Esophagus muscularis mucosa (tissue), 4 donors: Measurements from ENCODE around the gene TXNDC11. TPM values are rescaled to one million over a fixed set of nuclear protein-coding genes. Genes with fewer than 3 reads are reported as not detected.

Source experiments
- DNase-seq: peaks from one replicate; pipeline ENCODE4 v3.0.0-alpha.2; 2017; ENCODE audit errors: extremely low spot score
- H3K27ac ChIP-seq, 4 donors: fragments of 200-600 bp; sonication (generic); replicated peaks in 1 of 4; 1 replicate in 3 of 4; 2 replicates in 1 of 4; pipeline ENCODE4 v1.5.1; 2016 to 2019; ENCODE audit warnings: mild to moderate bottlenecking in 1 of 4
- H3K27me3 ChIP-seq, 4 donors: fragments of 200-600 bp; sonication (generic); one replicate each; pipeline versions ENCODE4 v1.5.1 to v1.6.0; 2016 to 2019
- H3K36me3 ChIP-seq, 4 donors: fragments of 200-600 bp; sonication (generic); one replicate each; pipeline ENCODE4 v1.5.1; 2016 to 2019
- H3K4me1 ChIP-seq, 4 donors: fragments of 200-600 bp; sonication (generic); one replicate each; pipeline ENCODE4 v1.5.1; 2016 to 2019
- H3K4me3 ChIP-seq, 4 donors: fragments of 200-600 bp; sonication (generic); 1 replicate in 2 of 4; 2 replicates in 2 of 4; pipeline ENCODE4 v1.5.1; 2016 to 2019; ENCODE audit warnings: mild to moderate bottlenecking in 4 of 4, moderate library complexity in 1 of 4
- H3K9me3 ChIP-seq, 4 donors: fragments of 200-600 bp; sonication (generic); 1 replicate in 3 of 4; 2 replicates in 1 of 4; pipeline ENCODE4 v1.5.1; 2016 to 2019
- CTCF ChIP-seq, 3 experiments: fragments of 200-600 bp in 2 of 3; fragments of 450-650 bp in 1 of 3; sonication (generic) in 2 of 3; IDR thresholded peaks; one replicate each; pipeline ENCODE4 v1.5.1; 2017 to 2019; ENCODE audit warnings: antibody characterized with exemption in 3 of 3, mild to moderate bottlenecking in 2 of 3, moderate library complexity in 1 of 3
- EP300 ChIP-seq: sonication (generic); formaldehyde crosslinking; IDR thresholded peaks from one replicate; pipeline ENCODE4 v1.6.1; 2017; ENCODE audit warnings: antibody characterized with exemption
- POLR2A ChIP-seq: fragments of 450-650 bp; IDR thresholded peaks from one replicate; pipeline ENCODE4 v1.6.1; 2017; ENCODE audit warnings: antibody characterized with exemption, moderate library complexity, mild to moderate bottlenecking, low read depth
- POLR2AphosphoS5 ChIP-seq, 2 donors: sonication (generic); formaldehyde crosslinking; IDR thresholded peaks; one replicate each; pipeline ENCODE4 v1.6.1; 2017; ENCODE audit warnings: antibody characterized with exemption in 2 of 2
- WGBS: methylation state at CpG from one replicate; pipeline ENCODE4 v1.1.5; 2018; 5-methylcytosine and 5-hydroxymethylcytosine counted together
- intact Hi-C: fragments of 100-400 bp; cut with DNase I; formaldehyde crosslinking; loops from one replicate; pipeline ENCODE4 v1.15.1; 2023
- total RNA-seq, 4 donors: library from RNA; depleted of rRNA; stranded (reverse); fragments of >200 nt; gene quantifications; one replicate each; pipeline versions ENCODE4 v1.1.0 to v1.2.1, GENCODE V29; 2016

Gene TXNDC11
- total RNA-seq, 4 donors from 2014 or later: 32.4 to 47.2 (median 38.2) TPM

- Histone ChIP-seq H3K27ac (no peak overlapping the region), H3K4me1 (peaks cover 10 to 29% (median 25%) of the 10 kb centered on the region in 4 donors), H3K27me3 (no peaks in the 10 kb centered on the region), H3K4me3 (no peak overlapping the region), H3K9me3 (no peaks in the 10 kb centered on the region), H3K36me3 (peaks cover 31 to 71% (median 64%) of the 10 kb centered on the region in 4 donors)
- DNase-seq: no peak
- intact Hi-C loops: no loop called here
- WGBS: 92% methylated on average over 6 of the region's 6 CpGs
- TF ChIP-seq POLR2AphosphoS5 (IDR thresholded peaks at IDR 0.05): no peak
- TF ChIP-seq POLR2A: no peak
- no peak for TF ChIP-seq CTCF (IDR thresholded peaks at IDR 0.05)
- TF ChIP-seq EP300: no peak
These were observed 50.0 kb downstream of the TXNDC11 start for GRCh38 chr16:11692651-11693050.

DNA sequence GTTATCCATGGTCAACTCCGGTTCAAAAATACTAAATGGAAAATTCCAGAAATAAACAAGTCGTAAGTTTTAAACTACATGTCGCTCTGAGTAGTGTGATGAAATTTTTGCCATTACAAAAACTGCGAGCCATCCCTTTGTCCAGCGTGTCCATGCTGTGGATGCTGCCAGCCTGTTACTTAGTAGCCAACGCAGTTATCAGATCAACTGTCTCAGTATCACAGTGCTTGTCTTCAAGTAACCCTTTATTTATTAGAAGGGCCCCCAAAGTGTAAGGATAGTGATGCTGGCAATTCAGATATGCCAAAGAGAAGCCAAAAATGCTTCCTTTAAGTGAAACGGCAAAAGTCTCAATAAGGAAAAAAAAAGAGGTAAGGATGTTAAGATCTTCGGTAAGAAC lies 50.5 kb downstream of the TXNDC11 start:
- no peak overlapping the region for H3K27ac ChIP-seq
- TF ChIP-seq POLR2AphosphoS5 (IDR thresholded peaks at IDR 0.05) (no peak), CTCF (IDR thresholded peaks at IDR 0.05) (no peak), POLR2A (no peak), EP300 (no peak)
- H3K4me3 ChIP-seq: no peak overlapping the region
- peaks cover 31 to 71% (median 64%) of the 10 kb centered on the region in 4 donors for H3K36me3 ChIP-seq
- H3K27me3 ChIP-seq: no peaks in the 10 kb centered on the region
- DNase-seq: no peak
- H3K9me3 ChIP-seq: no peaks in the 10 kb centered on the region
- WGBS: 89% methylated on average over 8 of the region's 8 CpGs
- H3K4me1 ChIP-seq: peaks cover 15 to 34% (median 30%) of the 10 kb centered on the region in 4 donors
- intact Hi-C loops: no loop called here

- Histone ChIP-seq H3K27ac (no peak overlapping the region), H3K4me3 (no peak overlapping the region), H3K27me3 (no peaks in the 10 kb centered on the region), H3K4me1 (peaks cover 17 to 38% (median 34%) of the 10 kb centered on the region in 4 donors), H3K9me3 (no peaks in the 10 kb centered on the region), H3K36me3 (peaks cover 27 to 68% (median 62%) of the 10 kb centered on the region in 4 donors)
- intact Hi-C loops: no loop called here
- no peak for TF ChIP-seq POLR2A
- no peak for TF ChIP-seq CTCF (IDR thresholded peaks at IDR 0.05)
- no peak for TF ChIP-seq POLR2AphosphoS5 (IDR thresholded peaks at IDR 0.05)
- no peak for TF ChIP-seq EP300
- DNase-seq: no peak
- WGBS: 91% methylated on average over 15 of the region's 15 CpGs
These were observed 50.9 kb downstream of the TXNDC11 start for GRCh38 chr16:11691771-11692170.

GRCh38 chr16:11691235-11691634 lies 51.4 kb downstream of the TXNDC11 start:
- intact Hi-C loops: no loop called here
- Histone ChIP-seq H3K4me3 (no peak overlapping the region), H3K27ac (no peak overlapping the region), H3K27me3 (no peaks in the 10 kb centered on the region), H3K4me1 (peaks cover 17 to 43% (median 39%) of the 10 kb centered on the region in 4 donors), H3K36me3 (peaks cover 22 to 66% (median 58%) of the 10 kb centered on the region in 4 donors), H3K9me3 (no peaks in the 10 kb centered on the region)
- no peak for DNase-seq
- no peak for TF ChIP-seq POLR2AphosphoS5 (IDR thresholded peaks at IDR 0.05)
- WGBS: 98% methylated on average over 5 of the region's 5 CpGs

- no peak overlapping the region for H3K4me3 ChIP-seq
- H3K27ac ChIP-seq: peak overlapping the region; percentile 17 to 52 (median 37)
- intact Hi-C loops: no loop called here
- peaks cover 17 to 53% (median 49%) of the 10 kb centered on the region in 4 donors for H3K4me1 ChIP-seq
- WGBS: 89% methylated on average over 3 of the region's 3 CpGs
- no peak for DNase-seq
- no peaks in the 10 kb centered on the region for H3K27me3 ChIP-seq
- TF ChIP-seq EP300 (no peak), POLR2A (no peak), CTCF (IDR thresholded peaks at IDR 0.05) (no peak), POLR2AphosphoS5 (IDR thresholded peaks at IDR 0.05) (no peak)
- H3K9me3 ChIP-seq: no peaks in the 10 kb centered on the region
- H3K36me3 ChIP-seq: peaks cover 22 to 70% (median 52%) of the 10 kb centered on the region in 4 donors
These were observed 53.4 kb downstream of the TXNDC11 start for GRCh38 chr16:11689031-11689840.
